ENCODE data around the gene UPF1.

DNA sequence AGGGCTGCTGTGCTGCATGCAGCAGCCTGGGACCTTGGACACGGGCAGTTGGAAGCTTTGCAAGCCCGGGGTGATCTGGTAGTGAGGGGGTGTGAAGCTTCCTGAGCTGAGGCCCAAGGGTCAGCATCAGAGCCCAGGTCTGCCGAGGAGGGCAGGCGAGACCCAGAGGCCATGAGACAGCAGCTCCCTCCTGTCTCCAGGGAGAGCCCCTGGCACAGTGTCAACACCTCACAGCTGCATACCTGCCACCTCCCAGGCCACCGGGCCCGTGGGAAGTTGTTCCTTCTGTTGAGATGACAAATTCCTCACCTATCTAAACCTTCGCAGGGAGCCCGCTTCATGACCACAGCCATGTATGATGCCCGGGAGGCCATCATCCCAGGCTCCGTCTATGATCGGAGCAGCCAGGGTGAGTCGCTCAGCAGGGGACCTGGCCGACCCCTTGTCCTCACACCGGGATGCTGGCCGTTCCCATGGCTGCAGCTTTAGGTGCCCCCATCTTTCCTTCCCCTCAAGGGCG lies 32.1 kb downstream of the UPF1 start:
- TF ChIP-seq YY1 (IDR thresholded peaks at IDR 0.05; ENCODE audit: insufficient read depth, insufficient read length) = no peak
- TF ChIP-seq ZNF274 (IDR thresholded peaks at IDR 0.05; ENCODE audit: low read depth, low read length) = no peak
- no peak for TF ChIP-seq SUZ12 (IDR thresholded peaks at IDR 0.05; ENCODE audit: extremely low read depth, insufficient read depth, insufficient read length)

Data from NT2/D1 (cell line).